ENCODE data around the gene DACT3. TPM values are rescaled to one million over a fixed set of nuclear protein-coding genes. Genes with fewer than 3 reads are reported as not detected.

Gene DACT3
- total and polyA plus RNA-seq, 2 of the 13 experiments (the other 11 are each of a cell fraction or from before 2014, with no cell fraction given), result 0.04 TPM; not detected in 1

DNA sequence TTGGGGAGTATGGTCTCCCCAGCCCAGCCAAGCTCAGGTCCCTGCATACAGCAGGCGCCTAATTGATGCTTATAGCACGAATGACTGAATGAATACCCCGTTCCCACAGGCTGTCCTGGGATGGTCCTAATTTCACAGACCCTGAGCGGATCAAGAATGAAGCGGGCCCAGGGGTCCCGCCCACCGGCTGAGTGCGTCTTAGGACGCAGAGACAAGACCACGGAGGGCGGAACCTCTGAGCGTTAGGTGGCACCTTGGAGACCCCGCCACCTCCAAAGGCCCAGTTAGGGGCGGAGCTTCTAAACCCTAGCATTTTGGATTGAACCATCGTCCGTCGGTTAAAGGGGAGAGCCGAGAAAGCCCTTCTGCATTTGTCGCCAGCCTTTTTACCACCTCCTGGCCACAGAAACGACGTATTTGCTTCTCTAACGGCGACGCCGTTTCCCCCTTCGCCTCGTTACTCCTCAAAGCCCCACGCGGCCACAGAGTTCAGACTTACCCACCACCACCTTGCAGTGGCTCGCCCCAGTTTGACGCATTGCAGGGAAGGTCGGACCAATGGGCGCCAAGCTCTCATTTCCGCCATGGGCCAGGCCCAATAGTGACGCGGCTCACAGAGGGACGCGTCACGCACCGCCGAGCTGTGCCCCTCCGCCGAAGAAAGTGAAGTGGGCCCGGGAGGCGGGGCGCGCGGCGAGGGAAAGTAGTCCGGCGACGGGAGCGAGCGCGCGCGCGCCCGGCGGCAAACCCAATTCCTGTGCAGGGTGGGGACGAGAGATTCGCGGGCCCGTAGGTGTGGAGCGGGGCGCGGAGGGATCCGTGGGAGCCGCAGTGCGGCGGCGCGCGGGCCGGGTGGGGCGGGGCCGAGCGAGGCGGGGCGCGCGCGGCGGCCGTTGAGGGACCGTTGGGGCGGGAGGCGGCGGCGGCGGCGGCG lies 60.3 kb downstream of the DACT3 start (continued):
- TF ChIP-seq, protein P1, sequence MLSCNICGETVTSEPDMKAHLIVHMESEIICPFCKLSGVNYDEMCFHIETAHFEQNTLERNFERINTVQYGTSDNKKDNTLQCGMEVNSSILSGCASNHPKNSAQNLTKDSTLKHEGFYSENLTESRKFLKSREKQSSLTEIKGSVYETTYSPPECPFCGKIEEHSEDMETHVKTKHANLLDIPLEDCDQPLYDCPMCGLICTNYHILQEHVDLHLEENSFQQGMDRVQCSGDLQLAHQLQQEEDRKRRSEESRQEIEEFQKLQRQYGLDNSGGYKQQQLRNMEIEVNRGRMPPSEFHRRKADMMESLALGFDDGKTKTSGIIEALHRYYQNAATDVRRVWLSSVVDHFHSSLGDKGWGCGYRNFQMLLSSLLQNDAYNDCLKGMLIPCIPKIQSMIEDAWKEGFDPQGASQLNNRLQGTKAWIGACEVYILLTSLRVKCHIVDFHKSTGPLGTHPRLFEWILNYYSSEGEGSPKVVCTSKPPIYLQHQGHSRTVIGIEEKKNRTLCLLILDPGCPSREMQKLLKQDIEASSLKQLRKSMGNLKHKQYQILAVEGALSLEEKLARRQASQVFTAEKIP (CRISPR knock-in tag; IDR thresholded peaks at IDR 0.05; ENCODE audit: borderline replicate concordance), result no peak
- TF ChIP-seq, protein P2, sequence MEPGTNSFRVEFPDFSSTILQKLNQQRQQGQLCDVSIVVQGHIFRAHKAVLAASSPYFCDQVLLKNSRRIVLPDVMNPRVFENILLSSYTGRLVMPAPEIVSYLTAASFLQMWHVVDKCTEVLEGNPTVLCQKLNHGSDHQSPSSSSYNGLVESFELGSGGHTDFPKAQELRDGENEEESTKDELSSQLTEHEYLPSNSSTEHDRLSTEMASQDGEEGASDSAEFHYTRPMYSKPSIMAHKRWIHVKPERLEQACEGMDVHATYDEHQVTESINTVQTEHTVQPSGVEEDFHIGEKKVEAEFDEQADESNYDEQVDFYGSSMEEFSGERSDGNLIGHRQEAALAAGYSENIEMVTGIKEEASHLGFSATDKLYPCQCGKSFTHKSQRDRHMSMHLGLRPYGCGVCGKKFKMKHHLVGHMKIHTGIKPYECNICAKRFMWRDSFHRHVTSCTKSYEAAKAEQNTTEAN (CRISPR knock-in tag; conservative IDR thresholded peaks at IDR 0.05), result no peak
- TF ChIP-seq ZKSCAN1 (IDR thresholded peaks at IDR 0.05; ENCODE audit: low read length) (peak; percentile 16; the same call in 1 of the 2 replicates), SNAPC2 (CRISPR knock-in tag; IDR thresholded peaks at IDR 0.05) (no peak), DNMT1 (CRISPR knock-in tag; IDR thresholded peaks at IDR 0.05) (no peak), ISX (CRISPR knock-in tag; conservative IDR thresholded peaks at IDR 0.05) (no peak), ZNF816 (CRISPR knock-in tag; IDR thresholded peaks at IDR 0.05; ENCODE audit: borderline replicate concordance) (no peak), ZFP62 (CRISPR knock-in tag; IDR thresholded peaks at IDR 0.05) (no peak), HCFC1 (IDR thresholded peaks at IDR 0.05; ENCODE audit: low read depth, low read length) (peak; percentile 35; the same call in 1 of the 2 replicates), ZNF326 (CRISPR knock-in tag; IDR thresholded peaks at IDR 0.05; ENCODE audit: borderline replicate concordance) (no peak), EZH2 (conservative IDR thresholded peaks at IDR 0.05; ENCODE audit: low read depth, low read length) (no peak), CCDC6 (CRISPR knock-in tag; IDR thresholded peaks at IDR 0.05) (no peak), ZNF460 (CRISPR knock-in tag; IDR thresholded peaks at IDR 0.05; ENCODE audit: borderline replicate concordance) (no peak), SKI (IDR thresholded peaks at IDR 0.05; ENCODE audit: partially characterized antibody) (peak; percentile 84), ARNTL (CRISPR knock-in tag; IDR thresholded peaks at IDR 0.05) (no peak), ZSCAN20 (CRISPR knock-in tag; IDR thresholded peaks at IDR 0.05; ENCODE audit: borderline replicate concordance) (no peak), JUNB (CRISPR knock-in tag; IDR thresholded peaks at IDR 0.05; ENCODE audit: borderline replicate concordance) (no peak), ZNF34 (CRISPR knock-in tag; IDR thresholded peaks at IDR 0.05; ENCODE audit: borderline replicate concordance) (0 out of 2 replicates have a peak, but pooled peaks have one; percentile 51), ZNF329 (CRISPR knock-in tag; IDR thresholded peaks at IDR 0.05; ENCODE audit: low read depth) (0 out of 2 replicates have a peak, but pooled peaks have one; percentile 14)
- TF ChIP-seq, protein P3, sequence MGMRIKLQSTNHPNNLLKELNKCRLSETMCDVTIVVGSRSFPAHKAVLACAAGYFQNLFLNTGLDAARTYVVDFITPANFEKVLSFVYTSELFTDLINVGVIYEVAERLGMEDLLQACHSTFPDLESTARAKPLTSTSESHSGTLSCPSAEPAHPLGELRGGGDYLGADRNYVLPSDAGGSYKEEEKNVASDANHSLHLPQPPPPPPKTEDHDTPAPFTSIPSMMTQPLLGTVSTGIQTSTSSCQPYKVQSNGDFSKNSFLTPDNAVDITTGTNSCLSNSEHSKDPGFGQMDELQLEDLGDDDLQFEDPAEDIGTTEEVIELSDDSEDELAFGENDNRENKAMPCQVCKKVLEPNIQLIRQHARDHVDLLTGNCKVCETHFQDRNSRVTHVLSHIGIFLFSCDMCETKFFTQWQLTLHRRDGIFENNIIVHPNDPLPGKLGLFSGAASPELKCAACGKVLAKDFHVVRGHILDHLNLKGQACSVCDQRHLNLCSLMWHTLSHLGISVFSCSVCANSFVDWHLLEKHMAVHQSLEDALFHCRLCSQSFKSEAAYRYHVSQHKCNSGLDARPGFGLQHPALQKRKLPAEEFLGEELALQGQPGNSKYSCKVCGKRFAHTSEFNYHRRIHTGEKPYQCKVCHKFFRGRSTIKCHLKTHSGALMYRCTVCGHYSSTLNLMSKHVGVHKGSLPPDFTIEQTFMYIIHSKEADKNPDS (CRISPR knock-in tag; IDR thresholded peaks at IDR 0.05), result 0 out of 2 replicates have a peak, but pooled peaks have one; percentile 51
- TF ChIP-seq, protein P4, sequence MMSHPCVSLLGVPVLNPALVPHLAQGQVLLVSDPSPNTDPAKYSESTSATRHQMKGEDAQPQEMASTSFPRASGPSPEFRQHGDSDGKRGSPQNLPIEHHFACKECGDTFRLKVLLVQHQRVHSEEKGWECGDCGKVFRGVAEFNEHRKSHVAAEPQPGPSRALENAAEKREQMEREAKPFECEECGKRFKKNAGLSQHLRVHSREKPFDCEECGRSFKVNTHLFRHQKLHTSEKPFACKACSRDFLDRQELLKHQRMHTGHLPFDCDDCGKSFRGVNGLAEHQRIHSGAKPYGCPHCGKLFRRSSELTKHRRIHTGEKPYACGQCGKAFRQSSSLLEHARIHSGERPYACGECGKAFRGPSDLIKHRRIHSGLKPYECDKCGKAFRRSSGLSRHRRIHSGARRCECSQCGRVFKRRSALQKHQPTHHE (CRISPR knock-in tag; IDR thresholded peaks at IDR 0.05; ENCODE audit: borderline replicate concordance), result no peak

Data from HepG2 (cell line).